ENCODE measurements around the gene ESRRG.

The ESRRG gene

DNA sequence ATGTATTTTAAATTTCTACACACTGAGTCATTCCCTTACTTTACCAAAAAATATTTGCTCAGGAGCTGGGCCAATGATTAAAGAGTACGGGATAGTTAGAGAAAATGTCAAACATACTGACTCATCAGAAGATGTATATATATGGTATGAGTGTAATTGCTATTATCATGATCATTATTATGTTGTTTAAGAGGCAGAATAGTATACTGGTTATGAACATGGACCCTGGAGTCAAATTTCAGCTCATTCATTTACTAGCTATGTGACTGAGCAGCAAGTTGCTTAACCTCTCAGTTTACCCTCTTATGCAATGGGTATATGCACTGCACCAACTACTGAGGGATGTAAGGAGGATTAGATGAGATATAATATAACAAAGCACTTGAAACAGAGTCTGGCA is 258.7 kb downstream of the ESRRG start:
- peak; percentile 97 for DNase-seq (ENCODE audit: low read depth, low spot score)
- POLR2A ChIA-PET: no interaction called here
- CTCF ChIA-PET: no interaction called here
- TF ChIP-seq, protein P1, sequence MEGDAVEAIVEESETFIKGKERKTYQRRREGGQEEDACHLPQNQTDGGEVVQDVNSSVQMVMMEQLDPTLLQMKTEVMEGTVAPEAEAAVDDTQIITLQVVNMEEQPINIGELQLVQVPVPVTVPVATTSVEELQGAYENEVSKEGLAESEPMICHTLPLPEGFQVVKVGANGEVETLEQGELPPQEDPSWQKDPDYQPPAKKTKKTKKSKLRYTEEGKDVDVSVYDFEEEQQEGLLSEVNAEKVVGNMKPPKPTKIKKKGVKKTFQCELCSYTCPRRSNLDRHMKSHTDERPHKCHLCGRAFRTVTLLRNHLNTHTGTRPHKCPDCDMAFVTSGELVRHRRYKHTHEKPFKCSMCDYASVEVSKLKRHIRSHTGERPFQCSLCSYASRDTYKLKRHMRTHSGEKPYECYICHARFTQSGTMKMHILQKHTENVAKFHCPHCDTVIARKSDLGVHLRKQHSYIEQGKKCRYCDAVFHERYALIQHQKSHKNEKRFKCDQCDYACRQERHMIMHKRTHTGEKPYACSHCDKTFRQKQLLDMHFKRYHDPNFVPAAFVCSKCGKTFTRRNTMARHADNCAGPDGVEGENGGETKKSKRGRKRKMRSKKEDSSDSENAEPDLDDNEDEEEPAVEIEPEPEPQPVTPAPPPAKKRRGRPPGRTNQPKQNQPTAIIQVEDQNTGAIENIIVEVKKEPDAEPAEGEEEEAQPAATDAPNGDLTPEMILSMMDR (IDR thresholded peaks at IDR 0.05; ENCODE audit: insufficient read depth, low read length, missing control alignments): no peak
- no peak overlapping the region for H3K4me3 ChIP-seq (ENCODE audit: low read depth, low read length)

DNA sequence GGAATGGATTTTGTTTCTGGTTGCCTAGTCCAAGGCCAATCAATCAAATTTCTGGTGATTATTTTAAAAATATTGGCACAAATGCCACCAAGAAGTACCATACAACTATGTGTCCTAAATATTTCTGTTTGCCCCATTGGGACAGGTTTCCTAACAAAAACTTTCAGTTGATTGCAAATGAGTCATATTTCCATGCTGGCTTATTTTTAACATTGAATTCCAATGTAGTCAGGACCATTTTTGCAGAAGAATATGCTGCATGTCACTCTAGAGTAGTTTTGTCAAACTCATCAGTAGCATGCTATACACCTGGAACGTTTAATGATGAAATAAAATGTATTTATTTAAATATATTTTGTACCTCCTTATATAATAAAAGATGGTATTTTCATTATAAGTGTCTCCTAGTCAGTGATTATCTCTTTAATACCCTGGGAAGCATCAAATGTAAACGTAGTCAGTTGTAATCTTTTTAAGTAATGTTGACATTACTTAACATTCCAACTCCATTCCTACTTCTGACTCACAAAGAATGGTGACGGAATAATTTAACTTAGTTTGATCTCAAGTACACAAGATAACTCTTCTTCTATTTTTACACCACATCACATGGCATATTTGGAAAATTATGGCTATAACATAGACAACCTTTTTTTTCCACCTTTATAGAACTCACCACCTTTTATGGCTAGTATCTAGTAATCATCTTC is 261.0 kb downstream of the ESRRG start:
- TF ChIP-seq, protein P1 (IDR thresholded peaks at IDR 0.05; ENCODE audit: insufficient read depth, low read length, missing control alignments): no peak
- no peak for DNase-seq (ENCODE audit: low read depth, low spot score)
- ChIA-PET POLR2A (no interaction called here), CTCF (no interaction called here)
- H3K4me3 ChIP-seq (ENCODE audit: low read depth, low read length): no peak overlapping the region

- POLR2A ChIA-PET: no interaction called here
- no peak for DNase-seq (ENCODE audit: low read depth, low spot score)
- H3K4me3 ChIP-seq (ENCODE audit: low read depth, low read length): no peak overlapping the region
- CTCF ChIA-PET: no interaction called here
- TF ChIP-seq, protein P1 (IDR thresholded peaks at IDR 0.05; ENCODE audit: insufficient read depth, low read length, missing control alignments): no peak
These were observed 261.8 kb downstream of the ESRRG start for GRCh38 chr1:216461466-216461865.

DNA sequence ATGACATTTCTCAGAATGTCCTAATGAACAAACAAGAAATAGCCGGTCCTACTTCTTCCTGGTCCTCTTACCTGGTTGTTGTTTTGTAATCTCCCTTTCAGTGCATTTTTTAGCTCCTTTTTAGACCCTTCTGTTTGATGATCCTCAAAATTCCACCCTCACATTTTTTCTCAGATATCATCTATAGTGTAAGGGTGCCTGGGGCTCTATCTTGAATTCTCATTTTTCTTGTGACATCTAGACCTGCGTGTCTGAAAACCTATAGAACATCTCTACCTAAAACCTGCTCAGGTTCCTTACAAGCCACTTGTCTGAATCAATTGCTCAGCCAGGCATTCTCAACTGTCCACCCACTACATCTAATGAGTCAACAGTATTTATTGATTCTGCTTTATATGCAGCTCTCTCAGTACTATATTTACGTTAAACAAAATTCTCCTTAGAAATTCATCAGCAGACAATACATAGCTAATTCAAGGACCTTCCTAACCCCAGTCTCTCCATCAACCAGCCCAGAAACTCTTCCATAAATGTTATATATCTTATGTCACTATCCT is 263.5 kb downstream of the ESRRG start:
- TF ChIP-seq, protein P1 (IDR thresholded peaks at IDR 0.05; ENCODE audit: insufficient read depth, low read length, missing control alignments): no peak
- DNase-seq (ENCODE audit: low read depth, low spot score): no peak
- H3K4me3 ChIP-seq (ENCODE audit: low read depth, low read length): no peak overlapping the region
- CTCF ChIA-PET: no interaction called here
- POLR2A ChIA-PET: no interaction called here

GRCh38 chr1:216458812-216459211 is 264.4 kb downstream of the ESRRG start:
- no peak for DNase-seq (ENCODE audit: low read depth, low spot score)
- TF ChIP-seq, protein P1 (IDR thresholded peaks at IDR 0.05; ENCODE audit: insufficient read depth, low read length, missing control alignments): no peak
- ChIA-PET CTCF (no interaction called here), POLR2A (no interaction called here)
- H3K4me3 ChIP-seq (ENCODE audit: low read depth, low read length): no peak overlapping the region

- ChIA-PET CTCF (no interaction called here), POLR2A (no interaction called here)
- TF ChIP-seq, protein P1 (IDR thresholded peaks at IDR 0.05; ENCODE audit: insufficient read depth, low read length, missing control alignments): no peak
- no peak overlapping the region for H3K4me3 ChIP-seq (ENCODE audit: low read depth, low read length)
- no peak for DNase-seq (ENCODE audit: low read depth, low spot score)
These were observed 265.9 kb downstream of the ESRRG start for GRCh38 chr1:216457356-216457755.

All from AG04449 (cell line).